Mesenchymal stem cell (in vitro differentiated cells and primary cell): ENCODE data around the gene TMEM116.

Experiments used
- DNase-seq: peaks from one replicate; pipeline ENCODE4 v3.0.0-alpha.2; 2013
- H2AFZ ChIP-seq: one replicate; pipeline ENCODE4 v1.6.1; 2013; ENCODE audit warnings: low read depth, mild to moderate bottlenecking, control low read depth, inconsistent platforms, low read length, moderate library complexity
- H2AK5ac ChIP-seq: 2 replicates; pipeline ENCODE4 v1.6.1; 2013; ENCODE audit warnings: low read length, moderate library complexity, mild to moderate bottlenecking, inconsistent platforms; ENCODE audit not compliant: severe bottlenecking
- H2BK120ac ChIP-seq: one replicate; pipeline ENCODE4 v1.6.1; 2013; ENCODE audit warnings: low read depth, mild to moderate bottlenecking, inconsistent platforms, low read length, moderate library complexity
- H2BK12ac ChIP-seq, 2 experiments: one replicate each; pipeline ENCODE4 v1.6.1; 2013; ENCODE audit warnings: inconsistent platforms in 2 of 2, low read length in 2 of 2, mild to moderate bottlenecking in 2 of 2, moderate library complexity in 2 of 2, control low read depth in 1 of 2
- H2BK15ac ChIP-seq: one replicate; pipeline ENCODE4 v1.6.1; 2013; ENCODE audit warnings: mild to moderate bottlenecking, low read depth, inconsistent platforms; ENCODE audit not compliant: poor library complexity, severe bottlenecking
- H2BK5ac ChIP-seq: 2 replicates; pipeline ENCODE4 v1.6.1; 2013; ENCODE audit warnings: low read depth, mild to moderate bottlenecking, low read length, control low read depth, inconsistent platforms; ENCODE audit not compliant: poor library complexity, severe bottlenecking
- H3K14ac ChIP-seq, 2 experiments: one replicate each; pipeline ENCODE4 v1.6.1; 2013; ENCODE audit warnings: inconsistent platforms in 2 of 2, low read length in 2 of 2, control low read depth in 1 of 2, mild to moderate bottlenecking in 1 of 2, moderate library complexity in 1 of 2
- H3K18ac ChIP-seq, 2 experiments: one replicate each; pipeline ENCODE4 v1.6.1; 2013; ENCODE audit warnings: inconsistent platforms in 2 of 2, low read length in 2 of 2, control low read depth in 1 of 2, low read depth in 1 of 2, mild to moderate bottlenecking in 1 of 2
- H3K23ac ChIP-seq, 2 experiments: one replicate each; pipeline ENCODE4 v1.6.1; 2013; ENCODE audit warnings: inconsistent platforms in 2 of 2, low read length in 2 of 2, mild to moderate bottlenecking in 2 of 2, moderate library complexity in 2 of 2, control low read depth in 1 of 2
- H3K27ac ChIP-seq: 2 replicates; pipeline ENCODE4 v1.5.1; 2013; ENCODE audit warnings: mild to moderate bottlenecking, moderate library complexity, low read length, control low read depth, inconsistent platforms; ENCODE audit not compliant: poor library complexity, severe bottlenecking
- H3K27me3 ChIP-seq, 2 experiments: 2 replicates each; pipeline versions ENCODE4 v1.6.1 to v1.7.0; 2013; ENCODE audit warnings: low read length in 2 of 2, mild to moderate bottlenecking in 2 of 2, moderate library complexity in 2 of 2, control low read depth in 1 of 2, inconsistent platforms in 1 of 2; ENCODE audit not compliant: control insufficient read depth in 1 of 2, insufficient read depth in 1 of 2
- H3K36me3 ChIP-seq, 2 experiments: 2 replicates each; pipeline versions ENCODE4 v1.6.1 to v1.7.0; 2013; ENCODE audit warnings: low read length in 2 of 2, control low read depth in 1 of 2, inconsistent platforms in 1 of 2, low read depth in 1 of 2, mild to moderate bottlenecking in 1 of 2; ENCODE audit not compliant: insufficient read depth in 2 of 2, control insufficient read depth in 1 of 2
- H3K4ac ChIP-seq, 2 experiments: one replicate each; pipeline ENCODE4 v1.6.1; 2013; ENCODE audit warnings: inconsistent platforms in 2 of 2, low read length in 2 of 2, mild to moderate bottlenecking in 2 of 2, moderate library complexity in 2 of 2, control low read depth in 1 of 2, low read depth in 1 of 2
- H3K4me1 ChIP-seq: 2 replicates; pipeline ENCODE4 v1.6.1; 2013; ENCODE audit warnings: low read depth, low read length, control low read depth; ENCODE audit not compliant: control insufficient read depth, insufficient read depth
- H3K4me2 ChIP-seq: 2 replicates; pipeline ENCODE4 v1.6.1; 2013; ENCODE audit warnings: low read length, mild to moderate bottlenecking, inconsistent platforms; ENCODE audit not compliant: poor library complexity, severe bottlenecking
- H3K4me3 ChIP-seq, 2 experiments: 2 replicates each; pipeline versions ENCODE4 v1.5.1 to v1.7.0; 2013; ENCODE audit warnings: low read length in 2 of 2, mild to moderate bottlenecking in 2 of 2, control low read depth in 1 of 2, low read depth in 1 of 2; ENCODE audit not compliant: insufficient read depth in 1 of 2
- H3K79me1 ChIP-seq: replicated peaks from 2 replicates; pipeline ENCODE4 v1.6.1; 2013; ENCODE audit warnings: mild to moderate bottlenecking, control low read depth, low read length, inconsistent platforms; ENCODE audit not compliant: poor library complexity, severe bottlenecking
- H3K9ac ChIP-seq: 2 replicates; pipeline ENCODE4 v1.7.0; 2013; ENCODE audit warnings: mild to moderate bottlenecking, low read length, moderate library complexity
- H3K9me3 ChIP-seq: 2 replicates; pipeline ENCODE4 v1.7.0; 2013; ENCODE audit warnings: mild to moderate bottlenecking, low read length; ENCODE audit not compliant: control insufficient read depth
- H4K8ac ChIP-seq: one replicate; pipeline ENCODE4 v1.6.1; 2013; ENCODE audit warnings: inconsistent platforms, mild to moderate bottlenecking, low read length, moderate library complexity
- H4K91ac ChIP-seq: one replicate; pipeline ENCODE4 v1.6.1; 2013; ENCODE audit warnings: mild to moderate bottlenecking, low read length, inconsistent platforms
- WGBS: methylation state at CpG from one replicate; pipeline ENCODE4 v1.1.7; 2013; ENCODE audit warnings: mixed read lengths; 5-methylcytosine and 5-hydroxymethylcytosine counted together

TMEM116 gene

DNA sequence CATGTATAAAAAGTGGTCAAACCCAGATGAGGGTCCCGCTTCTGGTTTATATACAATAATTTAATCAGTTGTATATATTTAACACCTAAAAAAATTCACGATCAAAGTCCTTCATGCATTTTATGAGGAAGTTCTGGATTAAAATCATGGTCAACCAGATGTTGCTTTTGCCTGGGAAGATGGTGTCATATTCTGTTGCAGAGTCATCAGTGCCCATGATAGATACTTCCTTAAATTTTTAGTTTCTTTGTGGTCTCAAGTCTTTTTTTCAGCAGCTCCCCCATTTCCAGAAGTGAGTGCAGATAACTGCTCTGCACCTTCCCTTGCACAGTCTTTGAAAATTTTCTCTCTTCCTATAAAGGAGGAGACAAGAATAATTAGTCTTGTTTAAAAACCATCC is 16.3 kb upstream of the TMEM116 start:
- no peaks in the 10 kb centered on the region for H3K9me3 ChIP-seq
- H2BK15ac ChIP-seq: no peak overlapping the region
- no peak for DNase-seq
- no peak overlapping the region for H2BK12ac ChIP-seq
- H3K4me2 ChIP-seq: no peak overlapping the region
- H3K9ac ChIP-seq: no peak overlapping the region
- peaks cover 6 to 79% of the 10 kb centered on the region in 2 experiments for H3K36me3 ChIP-seq
- no peak overlapping the region for H2AK5ac ChIP-seq
- no peak overlapping the region for H4K8ac ChIP-seq
- no peaks in the 10 kb centered on the region for H3K27me3 ChIP-seq
- no peak overlapping the region for H4K91ac ChIP-seq
- H2BK5ac ChIP-seq: no peak overlapping the region
- H3K4me3 ChIP-seq: no peak overlapping the region
- no peak overlapping the region for H3K4ac ChIP-seq
- no peak overlapping the region for H3K18ac ChIP-seq
- no peak overlapping the region for H2BK120ac ChIP-seq
- no peak overlapping the region for H3K23ac ChIP-seq
- no peaks in the 10 kb centered on the region for H3K4me1 ChIP-seq
- no peak overlapping the region for H3K14ac ChIP-seq
- H3K27ac ChIP-seq: no peak overlapping the region
- H3K79me1 ChIP-seq: peaks cover 12% of the 10 kb centered on the region
- no peak overlapping the region for H2AFZ ChIP-seq
- WGBS: no CpG with 5 or more reads among the region's 2 CpGs

DNA sequence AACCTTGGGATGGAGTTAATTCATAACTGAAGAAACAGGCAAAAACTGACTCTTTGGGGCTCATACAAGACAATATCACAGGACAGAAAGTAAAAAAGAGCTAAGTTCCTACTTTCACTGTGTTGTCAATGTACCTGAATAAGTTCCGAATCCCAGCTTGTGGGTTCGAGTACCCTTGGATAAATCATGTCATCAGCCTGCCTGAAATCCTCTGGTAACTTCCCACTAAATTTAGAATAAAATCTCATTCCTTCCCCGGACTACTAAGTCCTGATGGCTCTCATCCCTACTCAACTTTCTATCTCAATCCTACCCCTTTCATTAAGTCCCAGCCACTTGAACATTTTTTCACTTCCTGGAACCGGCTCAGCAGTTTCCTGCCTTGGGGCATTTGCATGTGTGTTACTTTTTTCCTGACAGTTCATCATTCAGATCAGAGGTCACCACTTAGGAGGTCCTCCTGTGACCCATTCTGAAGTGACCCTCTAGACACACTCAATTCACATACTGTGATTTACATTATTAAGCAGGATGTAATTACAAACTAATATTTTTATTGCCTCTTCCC is 12.9 kb upstream of the TMEM116 start:
- no peak overlapping the region for H2AFZ ChIP-seq
- peaks cover 17% of the 10 kb centered on the region for H3K79me1 ChIP-seq
- no peak overlapping the region for H2AK5ac ChIP-seq
- H4K8ac ChIP-seq: no peak overlapping the region
- H3K4ac ChIP-seq: no peak overlapping the region
- no peak overlapping the region for H2BK120ac ChIP-seq
- 77% methylated on average over 4 of the region's 4 CpGs for WGBS
- H3K9me3 ChIP-seq: no peaks in the 10 kb centered on the region
- no peaks in the 10 kb centered on the region for H3K4me1 ChIP-seq
- H3K27ac ChIP-seq: no peak overlapping the region
- peak overlapping the region; percentile 4 for H3K9ac ChIP-seq
- no peak overlapping the region for H3K18ac ChIP-seq
- no peak overlapping the region for H2BK15ac ChIP-seq
- no peaks in the 10 kb centered on the region for H3K27me3 ChIP-seq
- no peak overlapping the region for H2BK5ac ChIP-seq
- peak; percentile 25 for DNase-seq
- peaks cover 18 to 81% of the 10 kb centered on the region in 2 experiments for H3K36me3 ChIP-seq
- no peak overlapping the region for H2BK12ac ChIP-seq
- H3K4me3 ChIP-seq: no peak overlapping the region
- no peak overlapping the region for H3K14ac ChIP-seq
- no peak overlapping the region for H4K91ac ChIP-seq
- H3K4me2 ChIP-seq: no peak overlapping the region
- H3K23ac ChIP-seq: no peak overlapping the region

DNA sequence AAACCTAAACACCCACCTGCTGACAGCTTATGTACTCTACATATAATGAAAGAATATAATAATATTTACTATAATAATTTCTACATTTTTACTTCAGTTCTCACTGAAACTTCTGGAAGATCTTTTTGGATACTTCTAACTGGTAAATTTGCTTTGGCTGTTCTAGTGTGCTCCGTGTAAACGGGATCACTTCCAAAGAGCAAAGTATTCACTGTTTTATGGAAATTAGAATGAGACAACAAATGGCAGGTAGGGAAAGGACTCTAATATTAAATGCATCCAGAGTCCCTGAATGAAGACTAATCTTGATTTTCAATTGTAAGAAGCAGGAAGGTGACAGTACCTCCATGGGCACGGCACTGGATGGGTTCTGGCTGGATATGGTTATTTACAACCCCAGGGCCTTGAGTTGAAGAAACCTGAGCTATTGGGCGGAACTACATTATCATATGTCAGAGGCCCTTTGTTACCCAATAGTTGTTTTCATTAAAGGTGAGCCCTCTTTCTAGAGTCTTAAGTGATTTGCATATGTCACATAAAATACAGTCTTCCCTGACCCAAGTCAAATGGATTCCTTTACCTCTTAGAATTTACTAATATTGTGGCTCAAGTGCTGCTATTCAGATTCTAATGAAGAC is 10.9 kb upstream of the TMEM116 start:
- no peak overlapping the region for H2BK5ac ChIP-seq
- no peak overlapping the region for H2AK5ac ChIP-seq
- no peak for DNase-seq

GRCh38 chr12:112022241-112023016 is 9.5 kb upstream of the TMEM116 start:
- H2BK5ac ChIP-seq: no peak overlapping the region
- H2BK120ac ChIP-seq: no peak overlapping the region
- H3K4me1 ChIP-seq: peaks cover 2% of the 10 kb centered on the region
- no peaks in the 10 kb centered on the region for H3K9me3 ChIP-seq
- H3K4me3 ChIP-seq: no peak overlapping the region
- no peak overlapping the region for H3K23ac ChIP-seq
- H2AFZ ChIP-seq: no peak overlapping the region
- H3K36me3 ChIP-seq: peaks cover 18 to 72% of the 10 kb centered on the region in 2 experiments
- no peak overlapping the region for H4K8ac ChIP-seq
- no peak overlapping the region for H2BK12ac ChIP-seq
- H3K27ac ChIP-seq: no peak overlapping the region
- H2BK15ac ChIP-seq: no peak overlapping the region
- no peak overlapping the region for H3K4ac ChIP-seq
- no peak overlapping the region for H3K9ac ChIP-seq
- H2AK5ac ChIP-seq: no peak overlapping the region
- peaks cover 20% of the 10 kb centered on the region for H3K79me1 ChIP-seq
- H3K14ac ChIP-seq: no peak overlapping the region
- no peak overlapping the region for H3K4me2 ChIP-seq
- no peak overlapping the region for H4K91ac ChIP-seq
- 97% methylated on average over 11 of the region's 11 CpGs for WGBS
- no peaks in the 10 kb centered on the region for H3K27me3 ChIP-seq
- no peak for DNase-seq
- no peak overlapping the region for H3K18ac ChIP-seq

More for the DNA sequence above, 10.9 kb upstream of the TMEM116 start:
- Histone ChIP-seq H2BK12ac (no peak overlapping the region), H2BK15ac (no peak overlapping the region), H3K4ac (no peak overlapping the region), H2BK120ac (no peak overlapping the region), H3K4me3 (no peak overlapping the region), H3K36me3 (peaks cover 20 to 79% of the 10 kb centered on the region in 2 experiments), H2AFZ (no peak overlapping the region), H3K9me3 (no peaks in the 10 kb centered on the region), H4K91ac (no peak overlapping the region), H3K18ac (no peak overlapping the region), H4K8ac (no peak overlapping the region), H3K27ac (no peak overlapping the region), H3K4me1 (peaks cover 2% of the 10 kb centered on the region), H3K9ac (no peak overlapping the region), H3K4me2 (no peak overlapping the region), H3K14ac (no peak overlapping the region), H3K27me3 (no peaks in the 10 kb centered on the region), H3K23ac (no peak overlapping the region), H3K79me1 (peaks cover 17% of the 10 kb centered on the region)
- 90% methylated on average over 3 of the region's 4 CpGs for WGBS
